ENCODE results near the gene LCP2. TPM values are rescaled to one million over a fixed set of nuclear protein-coding genes. Genes with fewer than 3 reads are reported as not detected.

LCP2 gene
- polyA plus RNA-seq, 2 of the 4 experiments (the other 2 are of a cell fraction) = not detected

- no peaks in the 10 kb centered on the region for H3K9me3 ChIP-seq
- ChIA-PET CTCF (interaction anchor here (0.8 to 2.7 kb wide), 5 partner anchors 35 to 401 kb away, joined by 3 to 9 read pairs (median 3); no protein-coding TSS in a partner anchor), POLR2A (no interaction called here)
- H3K4me2 ChIP-seq = no peak within 1 kb of the TSS
- TF ChIP-seq CBX8 (IDR thresholded peaks at IDR 0.05) (no peak), PHF8 (IDR thresholded peaks at IDR 0.05; ENCODE audit: borderline replicate concordance, low read depth) (no peak), CHD4 (IDR thresholded peaks at IDR 0.05; ENCODE audit: borderline replicate concordance) (no peak), SMC3 (IDR thresholded peaks at IDR 0.05) (no peak), RAD21 (conservative IDR thresholded peaks at IDR 0.05 in 1 of 2, IDR thresholded peaks at IDR 0.05 in 1 of 2) (no peak), TFCP2L1 (CRISPR knock-in tag; IDR thresholded peaks at IDR 0.05) (no peak), RARB (CRISPR knock-in tag; IDR thresholded peaks at IDR 0.05) (no peak), ELK1 (IDR thresholded peaks at IDR 0.05; ENCODE audit: low read depth, low read length) (no peak), RFX5 (IDR thresholded peaks at IDR 0.05) (no peak), EHF (CRISPR knock-in tag; IDR thresholded peaks at IDR 0.05) (no peak), HOXA7 (CRISPR knock-in tag; IDR thresholded peaks at IDR 0.05) (no peak), RCOR1 (IDR thresholded peaks at IDR 0.05; ENCODE audit: low read depth, low read length) (no peak), EP300 (IDR thresholded peaks at IDR 0.05) (no peak), NR3C1 (IDR thresholded peaks at IDR 0.05) (no peak), CHD2 (IDR thresholded peaks at IDR 0.05; ENCODE audit: low read length, partially characterized antibody) (no peak), FOSL2 (IDR thresholded peaks at IDR 0.05) (no peak), FOSL2 (CRISPR knock-in tag; IDR thresholded peaks at IDR 0.05) (no peak)
- no peaks in the 10 kb centered on the region for H3K4me1 ChIP-seq
- no peak within 1 kb of the TSS for H3K4me3 ChIP-seq
- DNase-seq (ENCODE audit: low read depth in 1 of 2, low spot score in 1 of 2) (no peak), ATAC-seq (no peak), FAIRE-seq (no peak)
- H3K27ac ChIP-seq = no peak within 1 kb of the TSS
- 94% methylated on average over 21 of the region's 27 CpGs for WGBS (ENCODE audit: missing lambda C conversion rate)
These were observed 64.8 kb downstream of the LCP2 start, which contains the start of gene C5orf58 for GRCh38 chr5:170232786-170233185. Gene C5orf58, plus strand, starts transcription at chr5:170232985. Its CDS starts 1,992 bp downstream, at chr5:170234977.

- Histone ChIP-seq H3K4me1 (no peaks in the 10 kb centered on the region), H3K4me3 (no peak overlapping the region), H3K27ac (no peak overlapping the region), H3K4me2 (no peak overlapping the region), H3K9me3 (no peaks in the 10 kb centered on the region)
- no peak for DNase-seq (ENCODE audit: low read depth in 1 of 2, low spot score in 1 of 2)
- POLR2A ChIA-PET = no interaction called here
- no peak for TF ChIP-seq CHD2 (IDR thresholded peaks at IDR 0.05; ENCODE audit: low read length, partially characterized antibody)
- no peak for TF ChIP-seq HEYL (CRISPR knock-in tag; IDR thresholded peaks at IDR 0.05)
- no peak for TF ChIP-seq EP300 (IDR thresholded peaks at IDR 0.05)
- no peak for TF ChIP-seq MAZ (IDR thresholded peaks at IDR 0.05; ENCODE audit: borderline replicate concordance, low read depth, low read length)
- no peak for TF ChIP-seq ZFP36 (IDR thresholded peaks at IDR 0.05; ENCODE audit: borderline replicate concordance, partially characterized antibody)
- no peak for TF ChIP-seq MAX (IDR thresholded peaks at IDR 0.05)
- TF ChIP-seq TFCP2L1 (CRISPR knock-in tag; IDR thresholded peaks at IDR 0.05) = no peak
- no peak for TF ChIP-seq HMGXB4 (CRISPR knock-in tag; IDR thresholded peaks at IDR 0.05; ENCODE audit: borderline replicate concordance)
- TF ChIP-seq HDAC2 (IDR thresholded peaks at IDR 0.05) = no peak
- no peak for TF ChIP-seq RAD21 (conservative IDR thresholded peaks at IDR 0.05 in 1 of 2, IDR thresholded peaks at IDR 0.05 in 1 of 2)
- TF ChIP-seq PBX3 (IDR thresholded peaks at IDR 0.05) = no peak
- WGBS (ENCODE audit: missing lambda C conversion rate) = 67% methylated on average over 6 of the region's 6 CpGs
- no peak for ATAC-seq
- FAIRE-seq = no peak
- CTCF ChIA-PET = interaction anchor here (0.7 to 10.0 kb wide), 6 partner anchors 9 to 403 kb away, joined by 3 to 270 read pairs (median 5); no protein-coding TSS in a partner anchor
These were observed 68.7 kb downstream of the LCP2 start for GRCh38 chr5:170228762-170229435.

All from A549 (cell line).